GM18499 (cell line): ENCODE results near the gene ACTR1A.
"Not testable (repeated sequence)": the region's sequence is repeated elsewhere in the genome, so short reads cannot be mapped to it uniquely, and the experiment has no call there.

Experiments
- ATAC-seq: cut with Tn5 transposase; IDR thresholded peaks from one replicate; pipeline ENCODE4 v1.9.1; 2021; ENCODE audit warnings: moderate number of reproducible peaks; ENCODE audit not compliant: insufficient read depth, unreplicated experiment

ACTR1A gene

DNA sequence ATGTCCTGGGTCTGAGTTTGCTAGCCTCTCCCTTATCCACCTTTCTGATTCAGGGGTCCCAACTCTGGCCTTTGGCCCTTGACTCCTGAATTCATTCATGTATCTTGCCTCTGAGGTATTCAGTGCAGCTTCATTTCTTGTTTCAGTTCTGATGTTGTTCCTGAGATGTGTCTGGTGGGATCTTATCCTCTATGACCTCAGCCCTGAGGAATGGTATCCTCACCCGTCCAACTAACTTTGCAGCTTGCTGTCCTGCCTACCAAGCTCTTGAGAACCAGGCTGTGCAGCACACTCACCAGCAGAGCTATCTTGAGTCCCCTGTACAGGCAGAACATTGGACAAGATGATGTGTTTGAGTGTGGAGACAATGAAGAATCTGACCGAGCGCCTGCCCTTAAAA, 15.0 kb upstream of the ACTR1A start:
- ATAC-seq, result no peak

- ATAC-seq, result no peak
Measured at GRCh38 chr10:102515724-102516123, 13.2 kb upstream of the ACTR1A start.

DNA sequence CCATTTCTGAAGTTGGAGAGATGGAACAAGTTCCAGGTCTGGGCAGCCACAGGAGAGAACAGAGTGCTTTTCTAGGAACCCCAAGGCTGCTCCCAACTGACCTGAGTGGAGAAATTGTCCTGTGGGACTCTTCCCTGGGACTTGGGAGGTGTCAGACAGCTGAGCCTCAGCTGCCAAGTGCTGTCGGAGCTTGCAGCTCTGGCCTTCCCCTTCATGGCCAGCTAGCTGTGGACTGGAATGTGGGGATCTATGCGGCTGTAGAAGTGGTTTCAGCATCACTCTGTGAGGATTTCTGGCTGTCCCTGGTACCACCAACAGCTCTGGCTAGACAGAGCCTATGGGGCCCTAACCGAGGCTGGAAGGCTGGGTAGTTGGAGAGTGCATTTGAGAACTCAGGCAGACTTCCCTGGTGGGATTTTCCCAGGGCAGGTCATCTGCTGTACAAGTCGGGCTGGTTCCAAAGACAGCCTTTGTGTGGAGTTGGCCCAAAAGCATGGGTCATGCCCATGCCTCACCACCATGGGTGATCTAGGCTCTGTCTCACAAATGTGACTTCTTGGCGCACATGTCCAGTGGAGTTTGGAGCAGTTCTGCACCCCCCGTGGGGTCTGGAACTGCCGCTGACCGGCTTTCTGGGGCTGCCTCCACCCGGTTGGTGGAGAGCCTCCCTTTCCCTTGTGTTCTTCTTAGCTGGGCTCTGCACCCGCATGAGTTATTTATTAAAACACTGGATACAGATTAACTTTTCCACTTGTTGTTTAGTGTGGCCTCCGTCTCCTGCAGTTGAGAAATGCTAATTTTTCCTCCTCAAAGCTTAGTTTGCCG, 12.2 kb upstream of the ACTR1A start:
- no peak for ATAC-seq

- no peak for ATAC-seq
Measured at GRCh38 chr10:102511583-102512274, 9.2 kb upstream of the ACTR1A start.

DNA sequence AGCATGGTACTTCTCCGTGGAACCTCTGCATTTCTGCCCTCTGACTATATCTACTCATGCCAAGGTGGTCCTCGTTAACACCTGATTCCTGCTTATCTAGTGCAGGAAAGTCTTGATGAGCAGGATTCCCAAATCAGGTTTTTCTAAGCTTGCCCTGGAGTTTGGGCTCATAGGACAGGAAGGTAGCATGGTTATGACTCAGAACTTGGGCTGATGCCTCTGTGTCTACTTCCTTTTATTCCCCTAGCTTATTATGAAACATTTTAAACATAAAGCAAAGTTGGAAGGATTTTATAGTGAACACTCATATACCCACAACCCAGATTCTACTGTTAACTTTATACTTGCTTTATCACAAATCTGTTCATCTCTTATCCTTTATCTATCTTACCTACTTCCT, 6.9 kb upstream of the ACTR1A start:
- ATAC-seq, result no peak

GRCh38 chr10:102508506-102508905, 6.0 kb upstream of the ACTR1A start:
- ATAC-seq, result no peak

DNA sequence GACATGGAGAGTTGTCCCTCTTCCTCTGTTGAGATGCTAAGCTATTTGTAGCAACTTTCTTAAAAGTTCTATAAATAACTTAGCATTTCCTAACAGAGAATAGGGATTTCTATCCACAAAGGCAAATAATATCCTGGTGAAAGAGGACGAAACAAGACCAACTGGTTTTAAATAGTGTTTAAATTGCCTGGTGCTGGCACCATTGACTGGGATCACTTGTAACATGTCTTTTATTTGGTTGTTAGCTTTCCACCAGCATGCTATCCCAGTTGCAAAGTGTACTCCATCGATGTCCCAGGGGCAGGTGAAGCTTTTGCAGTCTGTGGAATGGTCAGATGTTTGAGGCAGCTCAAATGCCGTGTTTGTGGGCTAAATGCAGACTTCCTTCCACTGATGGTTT, 5.0 kb upstream of the ACTR1A start:
- no peak for ATAC-seq

DNA sequence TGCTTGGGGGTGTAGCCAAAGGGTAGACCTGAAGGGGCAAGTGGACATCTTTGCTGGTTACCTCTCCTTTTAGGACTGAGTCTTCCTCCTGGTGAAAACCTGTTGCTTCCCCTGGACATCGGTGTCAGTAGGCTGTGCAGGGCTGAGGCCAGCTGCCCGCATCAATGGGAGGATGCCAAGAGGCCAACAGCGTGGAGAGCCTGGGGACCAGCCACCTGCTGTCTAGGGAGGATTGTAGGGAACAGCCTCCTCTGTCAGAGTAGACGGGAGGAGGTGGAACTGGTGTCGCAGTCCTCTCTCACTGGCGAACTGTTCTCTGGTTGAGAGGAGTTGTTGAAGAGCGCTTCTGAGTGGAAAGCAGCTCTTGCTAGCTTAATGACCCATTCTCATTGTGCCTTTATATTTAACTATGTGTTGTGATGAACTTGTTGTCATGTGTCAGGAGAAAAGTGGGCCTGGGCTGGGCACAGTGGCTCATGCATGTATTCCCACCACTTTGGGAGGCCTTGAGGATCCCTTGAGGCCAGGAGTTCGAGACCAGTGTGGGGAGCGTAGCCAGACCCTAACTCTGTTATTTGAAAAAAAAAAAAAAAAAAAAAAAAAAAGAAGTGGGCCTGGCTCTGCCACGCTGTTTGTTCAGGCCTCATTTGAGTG, 3.1 kb upstream of the ACTR1A start:
- ATAC-seq, result no peak

- no peak for ATAC-seq
Measured at GRCh38 chr10:102504976-102505300, 2.4 kb upstream of the ACTR1A start.

- no peak for ATAC-seq
Measured at GRCh38 chr10:102504179-102504975, 1.9 kb upstream of the ACTR1A start.

GRCh38 chr10:102503264-102504178, 1.0 kb upstream of the ACTR1A start, which contains the start of gene SUFU:
Gene SUFU (plus strand): TSS chr10:102503972. CDS start chr10:102504153, 181 bp downstream.
- peak; percentile 35 for ATAC-seq

DNA sequence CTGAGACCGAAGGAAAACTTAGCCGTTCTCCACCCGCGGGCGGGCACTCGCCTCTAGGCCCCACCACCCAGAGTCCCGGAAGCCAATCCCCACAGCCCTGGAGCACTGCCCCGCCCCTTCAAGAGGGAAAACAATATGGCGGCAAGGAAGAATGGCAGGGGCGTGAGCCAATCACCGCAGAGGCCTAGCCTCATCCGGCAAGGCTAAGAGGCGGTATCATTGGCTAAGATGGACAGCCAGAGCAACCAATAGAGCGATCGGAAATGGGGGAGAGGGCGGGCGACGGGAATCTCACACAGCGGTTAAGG, 529 bp downstream of the ACTR1A start:
- ATAC-seq, result peak; percentile 69

- no peak for ATAC-seq
Measured at GRCh38 chr10:102501201-102502028, 1.1 kb downstream of the ACTR1A start.

GRCh38 chr10:102500686-102501085, 1.8 kb downstream of the ACTR1A start:
- not testable (repeated sequence) for ATAC-seq

DNA sequence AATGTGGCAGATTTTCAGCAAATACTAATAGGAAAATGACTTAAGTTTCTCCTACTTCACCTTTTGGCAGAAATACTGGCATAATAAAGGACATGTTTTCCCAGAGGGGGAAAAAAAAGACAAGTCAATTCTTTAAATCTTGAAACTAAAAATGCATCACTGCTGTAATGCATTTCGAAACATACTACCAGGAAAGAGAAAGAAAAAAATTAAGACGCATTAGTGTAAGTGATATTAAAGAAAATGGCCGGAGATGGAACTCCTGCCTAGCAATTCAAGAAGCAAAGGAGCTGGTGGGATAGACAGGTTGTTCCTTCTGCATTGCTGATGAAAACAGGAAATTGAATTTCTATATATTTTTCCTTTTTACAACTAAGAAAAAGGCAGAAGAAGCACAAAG, 3.2 kb downstream of the ACTR1A start:
- ATAC-seq, result no peak

DNA sequence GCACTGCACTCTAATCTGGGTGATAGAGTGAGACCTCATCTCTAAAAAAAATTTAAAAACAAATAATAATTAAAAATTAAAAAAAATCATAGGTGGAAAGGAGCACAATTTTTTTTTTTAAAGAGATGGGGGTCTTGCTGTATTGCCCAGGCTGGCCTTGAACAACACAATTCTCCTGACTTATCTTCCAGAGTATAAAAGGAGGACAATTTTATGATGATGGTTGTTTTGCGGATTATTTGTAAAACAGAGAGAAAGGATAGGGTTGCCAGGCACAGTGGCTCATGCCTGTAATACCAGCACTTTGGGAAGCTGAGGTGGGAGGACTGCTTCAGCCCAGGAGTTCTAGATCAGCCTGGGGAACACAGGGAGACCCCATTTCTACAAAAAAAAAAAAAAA, 5.0 kb downstream of the ACTR1A start:
- ATAC-seq, result no peak

DNA sequence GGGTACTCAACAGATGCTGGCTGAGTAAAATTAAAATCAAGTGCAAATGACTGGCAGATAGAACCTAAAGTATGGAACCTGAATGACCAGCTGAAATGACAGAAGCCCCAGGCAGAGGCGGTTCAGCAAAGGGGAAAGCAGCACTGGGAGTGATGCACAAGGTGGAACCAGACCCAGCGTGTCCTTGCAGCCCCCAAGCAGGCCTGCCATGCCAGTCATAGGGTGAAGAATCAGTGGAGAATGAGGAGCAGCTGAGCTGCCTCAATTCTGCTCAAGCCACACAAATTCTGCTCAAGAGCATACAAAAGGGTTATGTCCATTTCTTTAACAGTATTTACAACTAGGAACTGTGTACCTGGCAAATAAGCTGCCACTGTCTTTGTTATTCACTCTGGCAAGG, 8.7 kb downstream of the ACTR1A start:
- no peak for ATAC-seq

- ATAC-seq, result no peak
Measured at GRCh38 chr10:102492983-102493382, 9.5 kb downstream of the ACTR1A start.
